A549 (cell line): ENCODE results near the gene ATXN10.

Experiments used
- CHD2 ChIP-seq: fragments of 150-350 bp; IDR thresholded peaks from 2 replicates; pipeline ENCODE4 v1.6.1; 2014; ENCODE audit warnings: low read length; ENCODE audit not compliant: partially characterized antibody
- E2F6 ChIP-seq: IDR thresholded peaks from 2 replicates; pipeline ENCODE4 v1.6.1; 2012; ENCODE audit warnings: low read depth, borderline replicate concordance
- EP300 ChIP-seq, 2 experiments: fragments of >200 bp; sonication (Bioruptor Twin); formaldehyde crosslinking; IDR thresholded peaks; 2 replicates in 1 of 2; 3 replicates in 1 of 2; pipeline ENCODE4 v1.6.1; 2016 to 2017

GRCh38 chr22:45781966-45782365 lies 110.3 kb downstream of the ATXN10 start:
- TF ChIP-seq EP300 (IDR thresholded peaks at IDR 0.05) = no peak
- TF ChIP-seq E2F6 = no peak
- no peak for TF ChIP-seq CHD2
